Ecto neural progenitor cell (in vitro differentiated cells): Measurements from ENCODE around the gene IL1R1.
"Not testable (repeated sequence)": the region's sequence is repeated elsewhere in the genome, so short reads cannot be mapped to it uniquely, and the experiment has no call there.

Experiments used
- DNase-seq: peaks from one replicate; pipeline ENCODE4 v3.0.0-alpha.2; 2018; ENCODE audit warnings: low spot score

IL1R1 gene

GRCh38 chr2:102112271-102112670 is 30.3 kb upstream of the IL1R1 start:
- no peak for DNase-seq

- DNase-seq = no peak
These were observed 29.6 kb upstream of the IL1R1 start for GRCh38 chr2:102112692-102113665.

- DNase-seq = no peak
These were observed 28.2 kb upstream of the IL1R1 start for GRCh38 chr2:102114290-102114721.

GRCh38 chr2:102114851-102115497 is 27.6 kb upstream of the IL1R1 start:
- DNase-seq = no peak

GRCh38 chr2:102116630-102117471 is 25.7 kb upstream of the IL1R1 start:
- no peak for DNase-seq

- DNase-seq = no peak
These were observed 25.1 kb upstream of the IL1R1 start for GRCh38 chr2:102117472-102117858.

- DNase-seq = no peak
These were observed 23.3 kb upstream of the IL1R1 start for GRCh38 chr2:102119255-102119654.

- no peak for DNase-seq
These were observed 22.3 kb upstream of the IL1R1 start for GRCh38 chr2:102120261-102120660.

GRCh38 chr2:102120701-102121159 is 21.8 kb upstream of the IL1R1 start:
- DNase-seq = no peak

GRCh38 chr2:102122115-102122514 is 20.4 kb upstream of the IL1R1 start:
- no peak for DNase-seq

GRCh38 chr2:102122909-102123308 is 19.6 kb upstream of the IL1R1 start:
- no peak for DNase-seq

GRCh38 chr2:102124421-102124820 is 18.1 kb upstream of the IL1R1 start:
- DNase-seq = not testable (repeated sequence)

- no peak for DNase-seq
These were observed 16.4 kb upstream of the IL1R1 start for GRCh38 chr2:102126169-102126568.

GRCh38 chr2:102126660-102127059 is 15.9 kb upstream of the IL1R1 start:
- DNase-seq = no peak

GRCh38 chr2:102129082-102129481 is 13.5 kb upstream of the IL1R1 start:
- DNase-seq = no peak

GRCh38 chr2:102129951-102130646 is 12.4 kb upstream of the IL1R1 start:
- no peak for DNase-seq

- DNase-seq = no peak
These were observed 11.9 kb upstream of the IL1R1 start for GRCh38 chr2:102130647-102130991.

GRCh38 chr2:102131564-102131963 is 11.0 kb upstream of the IL1R1 start:
- no peak for DNase-seq

GRCh38 chr2:102137138-102137537 is 5.4 kb upstream of the IL1R1 start:
- DNase-seq = no peak

GRCh38 chr2:102138331-102138730 is 4.2 kb upstream of the IL1R1 start:
- no peak for DNase-seq

- no peak for DNase-seq
These were observed 2.7 kb upstream of the IL1R1 start for GRCh38 chr2:102139851-102140250.

- no peak for DNase-seq
These were observed 2.2 kb upstream of the IL1R1 start for GRCh38 chr2:102140377-102140776.
